GM18867 (cell line): Measurements from ENCODE around the gene HMGXB3.

Experiments used
- ATAC-seq: cut with Tn5 transposase; IDR thresholded peaks from one replicate; pipeline ENCODE4 v1.9.1; 2021; ENCODE audit warnings: mild to moderate bottlenecking, moderate library complexity; ENCODE audit not compliant: unreplicated experiment

The HMGXB3 gene

GRCh38 chr5:150067405-150067960 is 66.9 kb downstream of the HMGXB3 start:
- no peak for ATAC-seq

GRCh38 chr5:150068071-150068470 is 67.5 kb downstream of the HMGXB3 start:
- ATAC-seq = no peak

GRCh38 chr5:150068472-150068871 is 67.9 kb downstream of the HMGXB3 start:
- ATAC-seq = no peak

- ATAC-seq = no peak
Measured at GRCh38 chr5:150068961-150069645, 68.6 kb downstream of the HMGXB3 start.

- no peak for ATAC-seq
Measured at GRCh38 chr5:150069672-150070627, 69.4 kb downstream of the HMGXB3 start.

DNA sequence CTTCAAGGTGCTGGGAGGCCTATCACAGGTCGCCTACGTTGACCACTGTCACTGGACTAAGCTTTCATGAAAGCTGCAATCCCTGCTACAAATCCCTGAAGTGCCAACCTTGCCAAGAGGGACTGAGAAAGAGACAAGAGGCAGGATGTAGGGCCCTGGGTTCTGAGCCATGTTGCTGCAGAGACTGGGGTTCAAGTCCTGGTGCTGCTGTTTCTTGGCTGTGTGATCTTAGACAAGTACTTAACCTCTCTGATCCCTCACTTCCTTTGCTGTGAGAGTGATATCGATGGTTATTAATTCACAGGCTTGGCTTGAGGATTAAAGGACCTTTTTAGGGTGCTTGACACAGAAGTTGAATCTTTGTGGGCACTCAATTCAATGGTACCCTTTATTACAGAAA is 70.3 kb downstream of the HMGXB3 start:
- no peak for ATAC-seq

DNA sequence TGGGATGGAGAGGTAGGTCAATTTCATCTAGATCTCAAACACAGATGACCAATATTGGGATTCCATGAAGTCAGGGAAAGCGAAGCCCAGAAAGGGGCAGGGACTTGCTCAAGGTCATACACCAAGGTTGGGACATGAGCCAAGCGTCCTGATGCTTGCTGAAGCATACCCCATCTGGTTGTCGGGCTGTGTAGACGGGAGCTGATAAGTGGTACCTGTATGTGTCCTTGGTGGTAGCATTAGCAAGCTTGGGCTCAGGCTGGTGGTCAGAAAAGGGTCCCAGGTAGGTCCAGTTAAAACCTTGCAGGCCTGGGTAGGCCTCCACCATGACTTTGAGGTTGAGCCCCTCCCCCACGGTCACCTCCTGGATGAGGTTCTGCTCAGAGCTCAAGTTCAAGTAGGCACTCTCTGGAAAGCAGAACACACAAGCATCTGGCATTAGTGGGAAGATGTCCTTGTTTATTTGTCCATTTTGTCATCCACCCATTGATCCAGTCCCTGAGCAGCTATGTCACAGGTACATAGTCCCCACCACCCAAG is 72.6 kb downstream of the HMGXB3 start:
- ATAC-seq = no peak

GRCh38 chr5:150073677-150074076 is 73.1 kb downstream of the HMGXB3 start:
- ATAC-seq = no peak

GRCh38 chr5:150075233-150075632 is 74.7 kb downstream of the HMGXB3 start:
- no peak for ATAC-seq

- no peak for ATAC-seq
Measured at GRCh38 chr5:150075806-150076205, 75.3 kb downstream of the HMGXB3 start.

GRCh38 chr5:150077060-150077459 is 76.5 kb downstream of the HMGXB3 start:
- ATAC-seq = no peak

- no peak for ATAC-seq
Measured at GRCh38 chr5:150077996-150078801, 77.7 kb downstream of the HMGXB3 start.

DNA sequence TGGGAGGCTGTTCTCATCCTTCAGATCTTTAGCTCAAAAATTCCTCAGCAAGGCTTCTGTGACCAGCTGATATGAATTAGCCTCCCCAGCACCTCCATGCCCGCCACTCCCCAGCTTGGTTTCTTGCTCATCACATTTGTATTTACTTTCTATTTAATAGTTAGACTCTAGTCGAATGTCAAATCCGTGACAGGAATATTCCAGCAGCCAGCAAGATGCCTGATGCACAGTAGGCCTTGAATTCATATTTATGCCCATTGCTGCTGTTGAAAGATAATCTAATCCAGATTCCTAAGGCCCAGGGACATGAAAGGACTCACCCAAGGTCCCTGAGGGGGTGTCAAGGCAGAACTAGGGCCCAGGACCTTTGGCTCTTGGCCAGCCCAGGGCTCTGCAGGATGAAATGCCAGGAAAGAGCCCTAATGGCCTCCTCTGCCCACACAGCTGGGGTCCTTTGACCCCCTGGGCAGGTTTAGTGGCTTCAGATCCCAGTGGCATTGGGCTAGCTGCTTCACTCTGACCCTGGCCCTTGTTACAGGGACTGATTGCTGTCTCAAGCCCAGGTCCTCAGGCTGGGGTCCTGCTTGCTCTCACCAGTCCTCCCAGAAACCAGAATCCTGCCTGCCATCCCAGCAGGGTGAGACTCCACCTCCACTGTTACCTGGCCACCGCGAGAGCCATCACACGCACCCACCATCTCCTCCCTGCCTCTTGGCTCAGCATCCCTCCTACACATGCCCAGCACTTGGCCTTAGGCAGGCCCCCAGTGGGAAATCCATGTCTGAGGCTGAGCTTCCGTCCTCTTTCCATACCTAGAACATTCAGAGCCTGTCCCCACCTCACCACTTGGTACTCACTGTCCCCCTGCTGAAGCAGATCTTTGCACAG is 78.5 kb downstream of the HMGXB3 start:
- ATAC-seq = no peak

- no peak for ATAC-seq
Measured at GRCh38 chr5:150079909-150080461, 79.4 kb downstream of the HMGXB3 start.

GRCh38 chr5:150080696-150081435 is 80.3 kb downstream of the HMGXB3 start:
- ATAC-seq = no peak

DNA sequence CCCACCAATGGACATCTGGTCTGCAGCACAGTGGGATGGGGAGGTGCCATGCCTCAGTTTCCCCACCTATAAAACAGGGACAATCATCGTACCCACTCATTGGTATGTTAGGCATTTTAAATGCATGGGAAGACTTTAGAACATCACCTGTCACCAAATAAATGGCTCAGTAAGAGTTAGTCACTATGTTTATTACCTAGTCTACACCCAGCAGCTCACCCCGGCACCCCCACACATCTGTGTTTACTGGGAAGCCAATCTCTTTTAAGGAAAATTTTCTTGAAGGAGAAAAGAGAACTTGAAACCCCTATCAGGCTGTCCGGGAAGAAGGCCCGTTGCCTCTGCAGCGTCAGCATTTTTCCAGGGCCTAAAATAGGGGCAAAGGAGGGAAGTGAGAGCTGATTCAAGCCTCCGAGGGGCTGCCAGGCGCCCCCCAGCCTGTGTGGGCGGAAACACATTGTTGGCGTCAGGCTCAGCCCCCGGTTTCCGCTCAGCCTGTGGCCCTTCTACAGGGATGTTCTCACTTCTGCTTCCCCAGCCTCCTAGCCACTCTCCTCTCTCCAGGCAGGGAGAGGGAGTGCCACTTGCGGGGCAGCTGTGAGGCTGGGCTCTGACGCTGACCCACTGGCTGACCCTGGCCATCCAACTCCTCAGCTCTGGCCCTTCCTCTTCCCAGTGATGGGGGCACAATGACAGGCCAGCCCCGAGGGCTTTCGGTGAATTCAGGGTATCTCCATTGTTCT is 81.2 kb downstream of the HMGXB3 start:
- no peak for ATAC-seq

- no peak for ATAC-seq
Measured at GRCh38 chr5:150082374-150082773, 81.8 kb downstream of the HMGXB3 start.

DNA sequence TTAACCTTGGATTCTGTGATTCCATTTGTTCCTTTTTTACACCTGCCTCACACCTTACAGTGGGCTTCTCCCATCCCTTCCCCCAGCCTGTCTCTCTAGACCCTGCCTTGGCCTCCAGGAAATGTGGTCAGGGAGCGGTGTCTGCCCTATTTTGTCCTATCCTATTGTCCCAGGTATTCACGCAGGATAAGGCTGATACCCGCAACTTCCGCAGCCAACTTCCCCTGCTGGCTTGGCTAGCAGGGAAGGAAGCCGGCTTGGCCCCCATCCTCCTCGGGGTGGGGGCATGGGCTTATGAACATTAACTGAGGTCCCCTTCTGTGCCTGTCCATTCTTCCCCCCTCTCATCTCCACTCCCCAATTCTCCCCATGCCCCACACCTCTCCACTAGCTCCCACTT is 82.3 kb downstream of the HMGXB3 start:
- no peak for ATAC-seq
